GM06990 (cell line): ENCODE data around the gene THSD8.

Experiments
- DNase-seq: peaks from one replicate; pipeline ENCODE4 v3.0.0-alpha.2; 2011; ENCODE audit not compliant: insufficient read length; ENCODE audit errors: extremely low read depth
- H3K27me3 ChIP-seq: replicated peaks from 2 replicates; pipeline ENCODE4 v1.6.0; 2011; ENCODE audit warnings: low read length; ENCODE audit not compliant: control insufficient read depth, insufficient read depth
- H3K36me3 ChIP-seq: 2 replicates; pipeline ENCODE4 v1.5.1; 2011; ENCODE audit warnings: low read length; ENCODE audit not compliant: control insufficient read depth, insufficient read depth
- H3K4me3 ChIP-seq: replicated peaks from 2 replicates; pipeline ENCODE4 v1.5.1; 2011; ENCODE audit warnings: low read depth, mild to moderate bottlenecking, control low read depth, low read length
- TF ChIP-seq, protein P1 (sequence below): IDR thresholded peaks from 2 replicates; pipeline ENCODE4 v1.5.1; 2011; ENCODE audit warnings: low read length, control low read depth, mild to moderate bottlenecking, inconsistent platforms; ENCODE audit not compliant: insufficient read depth, poor library complexity, severe bottlenecking

Gene THSD8

DNA sequence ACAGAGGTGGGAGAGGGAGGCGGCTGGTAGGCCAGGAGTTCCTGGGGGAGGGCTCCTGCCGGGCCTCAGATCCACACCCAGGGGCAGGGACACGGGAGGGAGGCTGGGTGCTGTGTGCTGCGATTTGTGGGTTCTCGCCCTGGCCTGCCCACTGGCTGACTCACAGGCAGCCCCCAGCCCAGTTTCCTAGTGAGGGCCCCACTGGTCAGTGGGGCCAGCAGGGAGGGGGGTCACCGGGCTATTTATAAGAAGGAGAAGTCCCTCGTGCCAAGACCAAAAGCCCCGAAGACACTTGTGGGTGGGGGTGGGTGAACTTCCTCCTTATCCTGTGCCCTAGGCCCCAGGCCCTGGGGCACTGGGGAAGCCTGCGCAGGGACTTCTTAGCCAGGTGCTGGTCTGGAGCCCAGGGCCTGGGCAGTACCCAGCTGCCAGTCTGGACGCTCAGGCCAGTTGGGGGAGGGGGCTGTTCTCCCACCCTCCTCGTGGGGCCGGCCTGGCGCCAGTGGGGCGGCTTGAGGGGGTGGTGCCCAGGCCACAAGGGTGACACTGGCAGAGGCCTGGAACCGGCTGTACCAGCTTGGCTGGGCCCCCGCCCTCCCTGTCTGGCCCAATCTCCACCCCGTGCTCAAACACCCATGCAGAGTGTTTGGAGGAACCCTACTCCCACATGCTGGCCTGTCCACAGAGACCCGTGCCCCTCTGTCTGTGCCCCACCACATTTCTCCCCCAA, 15.6 kb upstream of the THSD8 start:
- peak; percentile 57 for DNase-seq
- TF ChIP-seq, protein P1, sequence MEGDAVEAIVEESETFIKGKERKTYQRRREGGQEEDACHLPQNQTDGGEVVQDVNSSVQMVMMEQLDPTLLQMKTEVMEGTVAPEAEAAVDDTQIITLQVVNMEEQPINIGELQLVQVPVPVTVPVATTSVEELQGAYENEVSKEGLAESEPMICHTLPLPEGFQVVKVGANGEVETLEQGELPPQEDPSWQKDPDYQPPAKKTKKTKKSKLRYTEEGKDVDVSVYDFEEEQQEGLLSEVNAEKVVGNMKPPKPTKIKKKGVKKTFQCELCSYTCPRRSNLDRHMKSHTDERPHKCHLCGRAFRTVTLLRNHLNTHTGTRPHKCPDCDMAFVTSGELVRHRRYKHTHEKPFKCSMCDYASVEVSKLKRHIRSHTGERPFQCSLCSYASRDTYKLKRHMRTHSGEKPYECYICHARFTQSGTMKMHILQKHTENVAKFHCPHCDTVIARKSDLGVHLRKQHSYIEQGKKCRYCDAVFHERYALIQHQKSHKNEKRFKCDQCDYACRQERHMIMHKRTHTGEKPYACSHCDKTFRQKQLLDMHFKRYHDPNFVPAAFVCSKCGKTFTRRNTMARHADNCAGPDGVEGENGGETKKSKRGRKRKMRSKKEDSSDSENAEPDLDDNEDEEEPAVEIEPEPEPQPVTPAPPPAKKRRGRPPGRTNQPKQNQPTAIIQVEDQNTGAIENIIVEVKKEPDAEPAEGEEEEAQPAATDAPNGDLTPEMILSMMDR: no peak
- H3K36me3 ChIP-seq: no peaks in the 10 kb centered on the region
- no peaks in the 10 kb centered on the region for H3K27me3 ChIP-seq
- no peak overlapping the region for H3K4me3 ChIP-seq

DNA sequence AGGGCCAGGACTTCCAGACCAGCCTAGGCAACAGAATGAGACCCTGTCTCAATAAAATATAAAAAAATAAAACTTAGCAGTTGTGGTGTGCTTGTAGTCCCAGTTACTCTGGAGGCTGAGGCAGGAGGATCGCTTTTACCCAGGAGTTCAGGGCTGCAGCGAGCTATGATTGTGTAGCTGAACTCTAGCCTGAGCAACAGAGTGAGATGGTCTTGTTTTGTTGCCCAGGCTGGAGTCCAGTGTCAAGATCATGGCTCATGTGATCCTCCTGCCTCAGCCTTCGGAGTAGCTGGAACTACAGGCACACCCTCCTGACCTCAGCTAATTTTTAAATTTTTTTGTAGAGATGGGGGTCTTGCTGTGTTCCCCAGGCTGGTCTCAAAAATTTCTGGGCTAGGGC, 14.9 kb upstream of the THSD8 start:
- Histone ChIP-seq H3K27me3 (no peaks in the 10 kb centered on the region), H3K4me3 (no peak overlapping the region), H3K36me3 (no peaks in the 10 kb centered on the region)
- TF ChIP-seq, protein P1: no peak
- DNase-seq: no peak

DNA sequence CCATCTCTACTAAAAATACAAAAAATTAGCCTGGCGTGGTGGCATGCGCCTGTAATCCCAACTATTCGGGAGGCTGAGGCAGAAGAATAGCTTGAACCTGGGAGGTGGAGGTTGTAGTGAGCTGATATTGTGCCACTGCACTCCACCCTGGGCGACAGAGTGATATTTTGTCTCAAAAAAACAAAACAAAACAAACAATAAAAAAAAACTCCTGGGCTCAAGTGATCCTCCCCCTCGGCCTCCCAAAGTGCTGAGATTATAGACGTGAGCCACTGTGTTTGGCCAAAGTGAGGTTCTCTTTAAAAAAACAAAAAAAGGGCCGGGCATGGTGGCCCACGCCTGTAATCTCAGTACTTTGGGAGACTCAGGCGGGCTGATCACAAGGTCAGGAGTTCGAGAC, 14.4 kb upstream of the THSD8 start:
- TF ChIP-seq, protein P1: no peak
- Histone ChIP-seq H3K36me3 (no peaks in the 10 kb centered on the region), H3K4me3 (no peak overlapping the region), H3K27me3 (no peaks in the 10 kb centered on the region)
- no peak for DNase-seq

DNA sequence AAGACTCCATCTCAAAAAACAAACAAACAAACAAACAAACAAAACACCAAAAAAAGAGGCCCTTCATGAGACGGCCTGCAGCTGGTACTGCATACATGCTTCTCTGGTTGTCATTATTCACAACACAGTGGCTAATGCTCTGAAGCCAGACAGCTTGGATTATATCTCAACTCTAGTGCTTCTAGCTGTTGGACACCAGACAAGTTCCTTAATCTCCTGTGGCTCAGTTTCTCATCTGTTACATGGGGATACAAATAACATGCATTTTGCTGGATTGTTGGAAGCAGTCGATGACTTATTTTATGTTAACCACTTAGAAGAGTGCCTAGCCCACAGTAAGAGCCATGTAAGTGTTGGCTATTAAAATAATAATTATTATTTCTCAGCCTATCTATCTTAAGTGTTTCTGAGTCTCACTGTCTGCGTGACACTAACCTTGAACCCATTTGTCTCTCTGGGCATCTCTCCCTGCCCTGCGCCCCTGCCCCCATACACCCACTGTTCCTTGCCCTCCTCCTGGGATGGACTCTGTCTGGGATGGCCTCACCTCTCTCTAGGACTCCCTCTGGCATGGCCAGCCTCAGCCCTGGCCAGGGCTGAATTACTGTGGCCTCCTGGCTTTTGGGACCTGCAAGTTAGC, 13.7 kb upstream of the THSD8 start:
- Histone ChIP-seq H3K27me3 (no peaks in the 10 kb centered on the region), H3K36me3 (no peaks in the 10 kb centered on the region), H3K4me3 (peak overlapping the region; percentile 62)
- no peak for DNase-seq
- TF ChIP-seq, protein P1: no peak

DNA sequence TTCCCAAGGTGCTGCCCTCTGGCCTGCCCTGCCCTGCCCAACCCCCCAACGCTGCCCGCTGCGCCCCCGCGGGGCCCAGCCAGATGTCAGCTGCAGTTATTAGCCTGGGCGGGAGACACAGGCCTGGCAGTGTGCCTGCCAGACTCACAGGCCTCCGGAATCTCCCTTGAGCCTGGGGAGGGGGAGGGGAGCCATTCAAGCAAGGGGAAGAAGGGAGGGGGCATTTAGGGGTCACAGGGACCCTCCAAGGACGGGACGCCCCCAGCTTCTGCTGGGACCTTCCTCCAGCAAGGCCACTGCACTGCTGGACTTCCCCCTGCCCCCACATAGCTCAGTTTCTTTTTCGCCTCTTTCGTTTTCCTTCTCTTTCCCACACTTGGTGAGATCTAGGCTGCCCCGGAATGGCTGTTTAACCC, 13.2 kb upstream of the THSD8 start:
- H3K36me3 ChIP-seq: no peaks in the 10 kb centered on the region
- H3K4me3 ChIP-seq: peak overlapping the region; percentile 62
- TF ChIP-seq, protein P1: peak; percentile 33
- DNase-seq: peak; percentile 85
- H3K27me3 ChIP-seq: no peaks in the 10 kb centered on the region
